Measurements from ENCODE around the gene NRG2. TPM values are rescaled to one million over a fixed set of nuclear protein-coding genes. Genes with fewer than 3 reads are reported as not detected.

The NRG2 gene
- total RNA-seq, 1 donor from 2014 or later = 1.9 TPM

DNA sequence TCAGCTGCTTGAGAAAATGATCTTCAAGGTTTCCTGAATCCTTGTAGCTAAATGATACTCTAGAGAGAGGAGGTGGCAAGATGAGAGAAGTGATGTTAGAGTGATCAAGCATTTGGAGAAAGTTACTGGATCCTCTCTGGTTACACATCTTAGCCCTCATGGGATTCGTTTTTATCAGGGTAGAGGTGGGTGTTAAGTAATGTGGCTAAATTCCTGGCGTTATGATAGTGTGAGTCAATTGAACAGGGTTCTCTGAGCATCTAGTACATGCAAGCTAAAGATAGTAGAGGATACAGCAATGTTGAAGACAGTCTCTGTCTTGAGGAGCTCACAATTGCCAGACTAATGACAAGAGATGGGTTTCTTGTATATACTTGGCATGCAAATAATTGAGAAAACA, 123.8 kb downstream of the NRG2 start:
- intact Hi-C loops (cut with micrococcal nuclease) = no loop called here
- ATAC-seq (no peak), DNase-seq (no peak)

DNA sequence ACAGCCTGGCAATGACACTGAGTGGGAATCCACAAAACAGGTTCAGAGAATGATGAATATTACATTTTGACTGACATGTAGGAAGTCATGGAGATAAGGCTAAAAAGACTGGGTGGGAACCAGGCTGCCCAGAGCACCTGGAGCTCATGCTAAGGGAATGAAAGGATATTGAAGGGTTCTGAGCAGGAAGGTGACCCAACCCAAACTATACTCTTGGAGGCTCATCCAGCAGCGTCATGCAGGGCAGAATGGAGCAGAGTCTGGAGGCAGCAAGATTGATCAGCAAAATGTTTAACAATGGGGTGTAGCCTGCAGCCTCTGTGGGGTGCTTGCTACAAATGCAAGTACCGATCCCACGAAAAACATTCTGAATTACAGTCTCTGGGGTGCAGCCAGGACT, 127.3 kb downstream of the NRG2 start:
- ATAC-seq (no peak), DNase-seq (no peak)
- intact Hi-C loops (cut with micrococcal nuclease) = no loop called here

- DNase-seq (no peak), ATAC-seq (no peak)
- intact Hi-C loops (cut with micrococcal nuclease) = no loop called here
These were observed 127.8 kb downstream of the NRG2 start for GRCh38 chr5:139915266-139915665.

GRCh38 chr5:139914218-139914807, 128.8 kb downstream of the NRG2 start:
- intact Hi-C loops (cut with micrococcal nuclease) = no loop called here
- no peak for DNase-seq

DNA sequence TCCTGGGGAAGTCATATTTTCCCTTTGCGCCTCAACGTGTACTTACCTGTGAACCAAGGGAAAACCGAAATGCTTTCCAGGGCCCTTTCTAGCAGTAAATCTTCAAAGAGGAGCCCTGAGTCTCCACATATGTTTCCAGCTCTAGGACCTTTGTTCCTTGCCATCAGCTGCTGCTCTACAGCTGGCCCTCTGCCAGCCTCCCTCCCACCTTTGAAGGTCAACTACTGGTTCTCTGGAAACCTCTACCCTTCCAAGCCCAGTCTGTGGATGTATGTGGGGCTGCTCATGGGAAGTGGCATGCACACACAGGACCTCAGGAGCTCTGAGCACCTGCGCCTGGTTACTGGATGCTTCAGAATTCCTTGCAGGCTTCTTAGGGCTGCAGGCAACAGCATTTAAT, 130.3 kb downstream of the NRG2 start:
- DNase-seq (no peak), ATAC-seq (no peak)
- intact Hi-C loops (cut with micrococcal nuclease) = no loop called here

More at GRCh38 chr5:139914218-139914807, 128.8 kb downstream of the NRG2 start:
- ATAC-seq = no peak

DNA sequence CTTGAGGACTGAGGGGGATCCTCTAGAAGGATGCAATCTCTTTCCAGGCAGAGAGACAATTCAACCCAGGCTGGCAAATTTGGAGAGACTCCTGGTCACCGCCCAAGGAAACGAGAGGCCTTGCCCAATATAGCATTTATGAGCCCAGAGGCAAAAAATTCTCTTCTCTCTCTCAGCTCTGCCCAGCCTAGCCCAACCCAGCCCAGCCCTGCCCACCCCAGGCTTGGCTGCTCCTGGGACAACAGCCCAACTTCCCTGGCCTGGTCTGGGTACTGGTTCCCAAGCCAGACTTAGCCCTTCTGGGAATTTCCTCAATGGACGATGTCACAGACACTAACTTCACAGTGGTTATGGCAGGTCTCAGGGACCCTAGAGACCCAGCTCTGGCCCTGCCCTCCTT, 130.9 kb downstream of the NRG2 start:
- DNase-seq (no peak), ATAC-seq (no peak)
- intact Hi-C loops (cut with micrococcal nuclease) = no loop called here

DNA sequence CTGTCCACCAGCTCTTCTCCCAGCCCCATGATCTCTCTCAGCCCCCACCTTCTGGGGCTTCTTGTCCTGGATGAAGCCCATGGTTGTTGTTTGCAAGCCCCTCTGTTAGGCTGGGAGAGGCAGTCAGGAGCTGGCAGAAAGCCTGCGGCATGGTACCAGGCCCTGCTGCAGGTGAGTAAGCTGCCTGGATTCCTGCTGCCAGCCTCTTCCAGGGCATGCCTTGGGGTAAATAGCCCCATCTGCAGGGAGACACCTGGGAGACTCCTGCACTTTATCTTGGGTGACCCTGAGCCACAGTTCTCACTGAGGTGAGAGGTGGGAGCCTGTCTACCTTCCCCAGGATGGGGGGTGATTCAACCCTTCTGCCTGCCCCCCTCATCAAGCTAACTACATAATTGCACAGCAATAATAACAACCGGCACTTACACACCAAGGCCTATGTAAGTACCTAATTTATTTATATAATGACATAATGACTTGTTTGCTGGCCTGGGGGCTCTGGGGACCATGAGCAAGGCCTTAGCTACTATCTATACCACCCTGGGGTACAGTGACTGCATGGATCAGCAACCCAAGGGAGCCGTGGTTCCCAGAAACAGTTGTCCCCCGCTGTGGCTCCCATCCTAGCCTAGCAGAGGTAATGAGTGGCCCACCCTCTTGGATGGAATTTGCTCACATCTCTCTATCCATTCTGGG, 131.5 kb downstream of the NRG2 start:
- intact Hi-C loops (cut with micrococcal nuclease) = no loop called here
- DNase-seq (no peak), ATAC-seq (no peak)

DNA sequence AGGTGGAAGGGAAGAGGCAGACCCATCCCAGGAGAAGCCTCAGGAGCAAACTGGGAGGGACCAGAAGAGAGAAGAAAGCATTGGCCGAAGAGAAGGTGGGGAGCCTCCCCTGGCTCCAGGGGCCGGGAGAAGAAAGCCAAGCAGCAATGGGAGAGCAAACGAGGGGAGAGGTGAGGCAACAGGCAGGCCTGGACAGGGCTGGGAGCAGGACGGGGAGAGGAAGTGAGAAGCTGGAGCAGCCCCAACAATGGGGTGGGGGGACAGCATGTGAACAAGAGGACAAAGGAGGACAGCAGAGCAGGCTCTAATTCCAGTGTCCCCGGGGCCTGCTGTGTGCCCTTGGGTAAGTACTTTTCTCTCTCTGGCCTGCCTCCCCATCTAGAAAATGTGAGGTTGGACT, 132.2 kb downstream of the NRG2 start:
- ATAC-seq (no peak), DNase-seq (no peak)
- intact Hi-C loops (cut with micrococcal nuclease) = no loop called here

DNA sequence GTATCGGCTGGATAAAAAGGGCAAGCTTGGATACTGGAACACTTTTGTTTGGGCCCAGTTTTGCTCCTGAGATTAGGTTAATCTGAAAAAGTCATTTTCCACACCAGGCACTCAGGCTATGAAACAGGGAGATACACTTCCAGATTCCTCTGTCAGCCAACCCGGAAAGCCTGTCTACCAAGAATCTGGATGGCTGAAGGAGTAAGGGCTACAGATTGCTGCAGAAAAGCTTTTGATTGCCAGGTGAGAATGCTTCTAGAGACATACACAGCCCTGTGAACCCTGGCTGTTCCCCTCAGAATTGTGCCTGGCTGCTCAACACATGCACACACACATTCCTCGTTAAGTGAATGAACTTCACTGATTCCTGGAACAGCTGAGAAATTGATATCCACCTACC, 133.1 kb downstream of the NRG2 start:
- ATAC-seq = no peak
- intact Hi-C loops (cut with micrococcal nuclease) = no loop called here
- DNase-seq = no peak

GRCh38 chr5:139908749-139909148, 134.3 kb downstream of the NRG2 start:
- intact Hi-C loops (cut with micrococcal nuclease) = no loop called here
- DNase-seq (no peak), ATAC-seq (peak; percentile 34)

DNA sequence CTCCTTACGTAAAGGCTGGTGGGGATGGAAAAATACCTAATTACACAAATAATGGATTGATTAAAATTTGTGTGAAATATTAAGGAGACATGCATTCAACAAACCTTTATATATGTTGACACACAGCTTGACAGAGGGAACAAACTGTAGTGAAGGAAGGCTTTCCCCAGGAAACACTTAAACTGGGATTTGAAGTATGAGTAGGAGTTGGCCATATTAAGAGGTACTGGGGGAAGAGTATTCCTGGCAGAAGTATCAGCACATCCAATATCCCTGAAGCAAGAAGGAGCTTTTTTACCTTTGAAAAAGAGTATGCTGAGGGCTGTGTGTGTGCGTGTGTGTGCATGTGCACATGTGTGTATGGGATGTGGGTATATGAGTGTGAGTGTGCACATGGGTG, 136.4 kb downstream of the NRG2 start:
- no peak for DNase-seq
- intact Hi-C loops (cut with micrococcal nuclease) = no loop called here

DNA sequence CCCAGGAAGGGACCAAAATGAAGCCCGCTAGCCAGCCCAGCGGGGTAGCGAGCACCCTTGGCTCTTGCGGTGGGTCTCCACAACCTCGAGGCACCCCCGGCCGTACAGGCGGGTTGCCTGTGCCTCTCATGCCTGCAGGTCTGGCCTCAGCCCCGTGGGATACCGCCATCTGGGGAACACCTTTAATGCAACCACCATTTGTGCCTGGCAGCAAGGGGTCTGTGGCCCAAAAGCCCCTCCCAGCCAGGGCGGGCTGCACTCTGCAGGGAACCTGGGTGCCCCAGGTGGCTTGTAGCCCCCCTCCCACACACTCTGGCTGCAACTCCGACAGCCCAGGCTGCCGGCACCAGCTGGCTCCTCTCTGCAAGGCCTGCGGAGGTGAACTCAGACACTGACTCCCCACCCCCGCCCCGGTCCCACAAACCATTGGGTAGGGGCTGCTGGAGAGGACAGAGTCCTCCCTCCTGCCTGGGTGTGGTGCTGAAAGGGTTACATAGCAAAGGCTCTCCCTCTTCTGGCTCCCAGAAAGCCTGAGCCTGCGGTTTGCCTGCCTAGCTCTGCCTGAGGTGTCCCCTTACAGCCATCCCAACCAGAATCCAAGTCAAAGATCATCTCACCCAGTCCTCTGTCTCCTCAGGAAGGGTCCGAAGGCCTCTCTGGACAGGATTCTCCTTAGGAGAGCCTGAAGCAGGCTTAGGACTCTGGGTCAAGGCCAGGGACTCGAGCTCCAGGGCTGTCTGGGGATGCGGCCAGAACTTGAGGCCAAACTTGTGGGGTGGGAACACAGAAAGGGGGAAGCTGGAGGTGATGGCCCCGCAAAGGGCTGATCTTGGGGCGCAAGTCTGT, 138.1 kb downstream of the NRG2 start:
- no peak for DNase-seq
- intact Hi-C loops (cut with micrococcal nuclease) = no loop called here
- ATAC-seq = peak; percentile 9

More for the DNA sequence above, 136.4 kb downstream of the NRG2 start:
- ATAC-seq = no peak

DNA sequence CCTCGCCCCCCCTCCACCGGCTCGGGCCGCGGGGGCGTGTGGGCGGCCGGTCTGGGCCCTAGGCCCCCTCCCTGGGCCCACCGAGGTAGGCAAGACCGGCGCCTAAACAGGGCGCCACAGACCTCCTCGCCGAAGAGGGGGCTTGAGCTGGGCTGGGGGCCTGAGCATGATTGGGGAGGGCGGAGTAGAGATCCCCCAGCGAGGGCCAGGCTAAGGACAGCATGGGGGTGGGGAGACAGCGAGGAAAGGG, 138.6 kb downstream of the NRG2 start:
- DNase-seq (no peak), ATAC-seq (no peak)
- intact Hi-C loops (cut with micrococcal nuclease) = no loop called here

- ATAC-seq (peak; percentile 80), DNase-seq (peak; percentile 63)
- intact Hi-C loops (cut with micrococcal nuclease) = no loop called here
These were observed 139.1 kb downstream of the NRG2 start for GRCh38 chr5:139903795-139904565.

GRCh38 chr5:139903450-139903794, 139.7 kb downstream of the NRG2 start:
- no peak for DNase-seq
- ATAC-seq = no peak
- intact Hi-C loops (cut with micrococcal nuclease) = no loop called here

DNA sequence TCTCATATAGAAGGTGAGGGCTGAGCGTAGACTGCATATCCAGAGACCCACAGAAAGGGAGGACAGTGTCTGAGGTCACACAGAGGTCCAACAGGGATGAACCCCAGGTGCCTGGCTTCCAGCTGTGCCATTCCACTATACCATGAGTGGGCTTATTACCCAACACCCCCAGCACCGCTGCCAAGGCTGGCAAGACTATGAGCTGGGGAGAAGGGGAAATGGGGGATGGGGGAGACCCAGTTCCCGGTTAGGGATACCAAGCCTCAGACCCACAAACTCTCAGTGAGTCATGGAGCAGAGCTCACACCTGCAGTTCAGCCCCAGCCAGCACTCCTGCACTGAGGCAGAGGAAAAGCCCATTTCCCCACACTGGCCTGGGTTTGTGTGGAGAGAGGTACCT, 141.1 kb downstream of the NRG2 start:
- intact Hi-C loops (cut with micrococcal nuclease) = no loop called here
- DNase-seq (no peak), ATAC-seq (no peak)

DNA sequence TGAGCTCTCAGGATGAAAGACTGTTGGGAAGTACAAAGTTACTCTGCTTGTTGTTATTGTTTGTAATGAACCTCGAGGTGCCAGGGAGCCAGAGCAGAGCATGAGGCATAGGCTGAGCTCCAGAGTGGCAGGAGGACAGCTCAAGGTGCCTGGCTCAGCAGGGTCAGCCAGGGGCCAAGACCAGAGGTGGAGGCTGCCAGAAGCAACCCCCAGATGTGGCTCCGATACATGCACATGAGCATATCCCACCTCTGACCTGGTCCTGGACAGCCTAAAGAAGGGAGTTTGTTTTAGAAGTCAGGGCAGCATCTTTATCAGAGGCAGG, 141.9 kb downstream of the NRG2 start:
- intact Hi-C loops (cut with micrococcal nuclease) = no loop called here
- ATAC-seq (no peak), DNase-seq (no peak)

GRCh38 chr5:139900546-139901250, 142.4 kb downstream of the NRG2 start:
- intact Hi-C loops (cut with micrococcal nuclease) = no loop called here
- ATAC-seq = no peak
- no peak for DNase-seq

- DNase-seq (no peak), ATAC-seq (no peak)
- intact Hi-C loops (cut with micrococcal nuclease) = no loop called here
These were observed 144.1 kb downstream of the NRG2 start for GRCh38 chr5:139898981-139899380.

DNA sequence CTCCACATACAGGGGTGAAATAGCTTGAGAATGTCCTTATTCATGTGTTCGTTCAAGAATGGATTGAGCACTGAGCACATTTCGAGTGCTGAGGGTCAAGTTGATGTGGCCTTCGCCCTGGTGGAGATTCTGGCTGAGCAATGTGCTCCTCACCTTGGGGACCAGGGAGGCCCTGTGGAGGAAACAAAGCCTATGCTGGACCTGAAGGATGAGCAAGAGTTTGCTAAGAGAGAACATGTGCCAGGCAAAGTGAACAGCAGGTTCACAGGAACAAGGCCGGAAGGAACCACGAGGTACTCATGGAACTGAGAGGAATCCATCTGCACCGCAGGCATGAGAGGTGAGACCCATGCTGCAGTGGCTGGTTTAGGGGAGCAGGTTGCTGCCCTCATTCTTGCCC, 145.1 kb downstream of the NRG2 start:
- DNase-seq = no peak
- no peak for ATAC-seq
- intact Hi-C loops (cut with micrococcal nuclease) = no loop called here
